Pancreas (tissue), 10 donors: Measurements from ENCODE around the gene NECTIN4. TPM values are rescaled to one million over a fixed set of nuclear protein-coding genes. Genes with fewer than 3 reads are reported as not detected.

Experiments used
- ATAC-seq, 4 donors: fragments of 200-7000 bp; cut with Tn5 transposase; one replicate each; pipeline versions ENCODE4 v1.8.0 to v1.9.1; 2020; ENCODE audit warnings: mild to moderate bottlenecking in 4 of 4, moderate library complexity in 4 of 4
- DNase-seq, 6 donors: peaks; one replicate each; pipeline ENCODE4 v3.0.0-alpha.2; 2020
- FAIRE-seq: peaks from 2 replicates; lab custom pipeline; 2012; peaks lifted over from hg19 to GRCh38; lab: Jason Lieb, UNC
- H3K27ac ChIP-seq, 4 donors: fragments of 200-600 bp; sonication (generic); 1 replicate in 3 of 4; 2 replicates in 1 of 4; pipeline versions ENCODE4 v1.5.0 to v1.8.0; 2020
- H3K27me3 ChIP-seq, 4 donors: fragments of 200-600 bp; one replicate each; pipeline ENCODE4 v1.8.0; 2021
- H3K36me3 ChIP-seq, 3 donors: fragments of 200-600 bp; sonication (generic) in 1 of 3; one replicate each; pipeline versions ENCODE4 v1.5.0 to v1.8.0; 2020 to 2021
- H3K4me1 ChIP-seq, 3 donors: fragments of 200-600 bp; one replicate each; pipeline ENCODE4 v1.8.0; 2021
- H3K4me3 ChIP-seq, 4 donors: fragments of 200-600 bp; sonication (generic) in 2 of 4; one replicate each; pipeline versions ENCODE4 v1.5.0 to v1.8.0; 2020 to 2021
- H3K9me3 ChIP-seq, 4 donors: fragments of 200-600 bp; one replicate each; pipeline ENCODE4 v1.8.0; 2021
- WGBS, 2 donors: extraction: QIAGEN DNeasy Blood & Tissue Kit; methylation state at CpG; one replicate each; pipeline ENCODE4 v1.1.7; 2013; 5-methylcytosine and 5-hydroxymethylcytosine counted together
- intact Hi-C, 3 donors: fragments of 100-400 bp; cut with DNase I; formaldehyde crosslinking; loops; one replicate each; pipeline versions ENCODE4 v1.11.1 to v1.14.2; 2022
- polyA plus RNA-seq, 2 donors: library from polyadenylated mRNA; stranded (reverse); fragments of 200-250 nt; gene quantifications; one replicate each; pipeline ENCODE4 v1.2.3, GENCODE V29; 2013
- total RNA-seq, 6 donors: library from RNA; stranded (reverse); fragmentation: NEBNext Ultra II Directional in 4 of 6; extraction: Animal tissue kit (Norgen Biotek cat#: 25700) in 4 of 6; gene quantifications; one replicate each; pipeline versions ENCODE4 v1.2.1 to v1.2.4, GENCODE V29; 2021 to 2023
- TF ChIP-seq, protein P1 (sequence below), 4 donors: fragments of 200-600 bp; sonication (generic) in 3 of 4; IDR thresholded peaks; one replicate each; pipeline versions ENCODE4 v1.5.0 to v1.8.0; 2021; ENCODE audit warnings: antibody characterized with exemption in 4 of 4
- donor health status: healthy with polysubstance abuse.
- donor health status: DM: no; HTN: no; CAD: no; lungs with moderate emphysema.
- donor health status: DM: no; HTN: no; CAD: no.
- donor health status: control.
- donor health status: control.
- donor health status: Bipolar disorder and iron deficiency.
- donor health status: DM: yes; HTN: yes; CAD: no.
- donor health status: DM: no; HTN: no; CAD: no.
- donor health status: DM: no; HTN: no; CAD: no.
- donor health status: DM: yes; HTN: yes; CAD: no.

The NECTIN4 gene
- total and polyA plus RNA-seq, 8 donors = 1.7 to 9.3 (median 3.1) TPM

DNA sequence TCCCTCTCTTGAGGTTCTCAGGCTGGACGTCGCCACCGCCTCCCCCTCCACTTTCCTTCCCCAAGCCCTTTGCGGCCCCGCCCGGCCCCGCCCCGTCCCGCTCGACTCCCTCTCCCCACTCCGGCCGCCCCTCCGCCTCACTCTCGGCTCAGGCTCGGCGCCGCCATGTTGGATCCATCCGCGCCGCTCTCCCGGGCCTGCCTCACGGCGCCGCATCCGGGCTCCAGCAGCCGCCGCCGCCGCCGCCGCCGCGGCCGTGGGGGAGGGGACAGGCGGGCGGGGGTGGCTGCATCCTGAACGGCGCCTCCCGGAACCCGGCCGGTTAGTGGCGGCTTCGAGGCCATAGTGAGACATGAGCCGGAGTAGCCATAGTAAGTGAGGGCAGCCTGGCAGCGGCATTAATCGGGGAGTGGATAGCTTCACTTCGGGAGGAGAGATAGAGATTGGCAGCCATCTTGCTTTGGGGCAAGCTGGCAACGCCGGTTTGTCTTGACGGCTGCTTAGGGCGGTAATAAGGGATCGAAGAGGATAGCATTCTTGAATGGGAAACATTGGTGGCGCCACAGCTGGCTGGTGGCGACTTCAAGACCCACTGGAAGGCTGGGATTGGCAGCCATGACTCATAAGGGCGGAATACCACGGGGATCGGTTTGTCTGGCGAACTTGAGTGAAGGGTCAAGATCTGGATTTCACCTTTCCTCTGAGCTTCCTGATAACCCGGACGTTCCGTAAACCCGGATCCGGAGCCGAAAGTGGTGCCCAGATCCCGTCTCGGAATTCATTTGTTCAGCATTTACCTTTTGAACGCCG is 43.3 kb upstream of the NECTIN4 start, which contains the start of gene DEDD:
Gene DEDD (minus strand): TSS at position 258 of the 810 bp plus-strand sequence. CDS start 8,205 bp downstream, outside the sequence.
- H3K27me3 ChIP-seq = no peaks in the 10 kb centered on the region
- FAIRE-seq (no peak), DNase-seq (peak; percentile 89 to 96 (median 94)), ATAC-seq (peak; percentile 89 to 95 (median 93))
- peak within 1 kb of the TSS; percentile 51 to 79 (median 64) for H3K4me3 ChIP-seq
- peaks cover 0 to 4% (median 0%) of the 10 kb centered on the region in 3 donors for H3K36me3 ChIP-seq
- TF ChIP-seq, protein P1, sequence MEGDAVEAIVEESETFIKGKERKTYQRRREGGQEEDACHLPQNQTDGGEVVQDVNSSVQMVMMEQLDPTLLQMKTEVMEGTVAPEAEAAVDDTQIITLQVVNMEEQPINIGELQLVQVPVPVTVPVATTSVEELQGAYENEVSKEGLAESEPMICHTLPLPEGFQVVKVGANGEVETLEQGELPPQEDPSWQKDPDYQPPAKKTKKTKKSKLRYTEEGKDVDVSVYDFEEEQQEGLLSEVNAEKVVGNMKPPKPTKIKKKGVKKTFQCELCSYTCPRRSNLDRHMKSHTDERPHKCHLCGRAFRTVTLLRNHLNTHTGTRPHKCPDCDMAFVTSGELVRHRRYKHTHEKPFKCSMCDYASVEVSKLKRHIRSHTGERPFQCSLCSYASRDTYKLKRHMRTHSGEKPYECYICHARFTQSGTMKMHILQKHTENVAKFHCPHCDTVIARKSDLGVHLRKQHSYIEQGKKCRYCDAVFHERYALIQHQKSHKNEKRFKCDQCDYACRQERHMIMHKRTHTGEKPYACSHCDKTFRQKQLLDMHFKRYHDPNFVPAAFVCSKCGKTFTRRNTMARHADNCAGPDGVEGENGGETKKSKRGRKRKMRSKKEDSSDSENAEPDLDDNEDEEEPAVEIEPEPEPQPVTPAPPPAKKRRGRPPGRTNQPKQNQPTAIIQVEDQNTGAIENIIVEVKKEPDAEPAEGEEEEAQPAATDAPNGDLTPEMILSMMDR (IDR thresholded peaks at IDR 0.05) = no peak
- no peaks in the 10 kb centered on the region for H3K9me3 ChIP-seq
- intact Hi-C loops = loop anchor here in 1 of 3 donors (10.0 kb wide), 1 partner anchor 298 kb away; no protein-coding TSS in a partner anchor
- WGBS, 2 donors = 0 to 1% methylated on average over 65 to 68 of the region's 68 CpGs
- peak within 1 kb of the TSS; percentile 87 to 97 (median 92) for H3K27ac ChIP-seq
- peaks cover 6 to 12% (median 9%) of the 10 kb centered on the region in 3 donors for H3K4me1 ChIP-seq

DNA sequence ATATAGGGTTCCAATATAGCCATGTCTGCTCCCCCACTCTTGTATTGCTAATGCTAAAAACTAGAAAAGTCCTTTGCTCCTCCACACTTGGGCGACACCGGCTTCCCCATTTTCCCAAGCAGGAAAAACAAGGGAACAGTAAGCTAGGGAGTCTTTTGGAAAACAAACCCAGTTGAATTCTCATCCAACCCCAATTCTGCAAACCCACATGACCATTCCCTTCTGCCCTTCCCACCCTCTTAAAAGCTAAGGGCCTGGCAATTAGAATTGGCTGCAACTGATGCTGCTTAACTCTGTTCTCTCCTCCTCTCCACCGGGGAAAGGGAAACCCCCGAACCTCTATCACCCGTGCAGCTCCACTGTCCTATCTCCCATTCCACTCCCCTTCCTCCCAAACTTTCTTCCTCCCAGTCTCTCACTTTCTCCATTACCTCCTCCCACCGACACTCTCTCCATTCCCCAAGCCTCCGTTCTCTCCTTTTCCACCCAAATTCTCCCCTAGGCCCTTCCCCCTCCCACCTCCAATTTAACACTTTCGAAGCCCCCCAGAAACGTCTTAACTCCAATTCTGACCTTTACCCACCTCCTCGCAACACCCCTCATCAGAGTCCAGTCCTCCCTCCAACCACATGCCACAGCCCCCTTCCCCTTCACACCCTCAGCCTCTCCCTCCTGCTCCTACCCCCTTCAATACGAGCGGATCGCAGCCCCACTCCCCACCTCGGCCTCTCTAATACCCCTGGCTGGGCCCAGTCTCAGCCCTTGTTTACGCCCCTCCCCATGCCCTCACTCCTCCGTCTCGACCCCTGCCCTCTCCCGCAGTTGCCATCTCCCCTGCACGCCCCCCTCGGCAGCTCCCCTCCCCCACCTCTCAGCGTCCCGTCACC is 42.4 kb upstream of the NECTIN4 start:
- FAIRE-seq = no peak
- H3K9me3 ChIP-seq = no peaks in the 10 kb centered on the region
- peak overlapping the region; percentile 51 to 79 (median 64) for H3K4me3 ChIP-seq

DNA sequence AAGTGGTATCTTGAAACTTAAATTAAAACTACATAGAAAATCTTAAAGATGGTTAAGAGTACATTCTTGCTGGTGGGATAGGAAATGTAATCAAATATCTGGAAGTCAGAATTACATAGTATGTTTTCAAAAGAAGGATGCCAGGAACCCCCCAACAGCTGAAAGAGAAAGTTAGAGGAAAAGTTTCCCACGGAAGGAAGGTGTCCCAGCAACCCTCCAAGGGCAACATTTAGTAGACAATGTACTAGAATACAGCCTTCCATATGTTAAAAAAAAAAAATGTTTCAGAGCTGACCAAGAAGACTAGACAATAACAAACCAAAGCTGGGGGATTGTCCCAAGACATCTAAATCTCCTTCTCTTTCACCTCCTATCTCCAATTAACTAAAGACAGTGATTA is 40.9 kb upstream of the NECTIN4 start:
- no peak overlapping the region for H3K27ac ChIP-seq
- ATAC-seq = no peak
- no peak for FAIRE-seq
- WGBS, 2 donors = 39 to 47% methylated on average over 1 of the region's 1 CpG
- peaks cover 0 to 10% (median 0%) of the 10 kb centered on the region in 3 donors for H3K36me3 ChIP-seq
- no peaks in the 10 kb centered on the region for H3K27me3 ChIP-seq
- intact Hi-C loops = loop anchor here in 1 of 3 donors (10.0 kb wide), 1 partner anchor 295 kb away; no protein-coding TSS in a partner anchor
- no peak for DNase-seq
- peaks cover 6 to 12% (median 9%) of the 10 kb centered on the region in 3 donors for H3K4me1 ChIP-seq
- no peaks in the 10 kb centered on the region for H3K9me3 ChIP-seq
- TF ChIP-seq, protein P1 (IDR thresholded peaks at IDR 0.05) = no peak
- no peak overlapping the region for H3K4me3 ChIP-seq

More for the DNA sequence above, 42.4 kb upstream of the NECTIN4 start:
- H3K27ac ChIP-seq = peak overlapping the region; percentile 87 to 97 (median 92)
- DNase-seq (no peak), ATAC-seq (peak in 3 of 4 donors; percentile 5 to 15 (median 10))
- TF ChIP-seq, protein P1 (IDR thresholded peaks at IDR 0.05) = no peak
- peaks cover 6 to 12% (median 9%) of the 10 kb centered on the region in 3 donors for H3K4me1 ChIP-seq
- no peaks in the 10 kb centered on the region for H3K27me3 ChIP-seq
- intact Hi-C loops = loop anchor here in 1 of 3 donors (10.0 kb wide), 1 partner anchor 297 kb away; no protein-coding TSS in a partner anchor
- 2 to 4% methylated on average over 22 of the region's 22 CpGs for WGBS, 2 donors
- peaks cover 0 to 4% (median 0%) of the 10 kb centered on the region in 3 donors for H3K36me3 ChIP-seq

DNA sequence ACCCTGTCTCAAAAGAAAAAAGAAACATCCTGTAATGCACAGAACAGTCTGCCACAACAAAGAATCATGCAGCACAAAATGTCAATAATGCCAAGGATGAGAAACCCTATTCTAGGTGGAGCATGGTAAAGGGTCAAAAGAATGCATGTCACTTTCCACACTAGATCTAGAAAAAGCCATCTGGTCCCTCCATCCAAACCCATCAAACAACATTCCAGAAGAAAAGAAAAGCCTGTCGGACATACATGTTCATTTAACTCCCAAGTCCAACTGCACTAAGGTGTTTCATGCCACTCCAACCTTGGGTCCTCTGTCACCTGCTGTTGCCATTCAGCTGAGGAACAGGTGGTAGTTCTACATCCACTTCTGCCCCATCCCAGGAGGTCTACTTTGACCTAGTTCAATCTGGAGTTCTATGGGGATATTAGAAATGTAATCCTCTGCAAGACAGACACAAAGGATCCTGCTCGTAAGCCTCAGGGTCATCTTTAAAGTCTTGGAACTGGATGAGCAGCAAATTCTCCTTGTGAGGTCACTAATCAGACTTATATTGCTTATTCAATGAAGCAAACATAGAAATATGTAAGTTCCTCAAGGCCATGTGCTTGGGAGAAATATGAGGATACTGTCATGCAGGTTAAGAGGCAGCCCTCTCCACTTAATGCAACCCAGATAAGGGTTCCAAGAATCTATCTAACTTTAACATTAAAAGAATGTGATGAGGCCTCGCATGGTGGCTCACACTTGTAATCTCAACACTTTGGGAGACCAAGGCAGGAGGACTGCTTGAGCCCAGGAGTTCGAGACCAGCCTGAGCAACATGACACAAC is 39.4 kb upstream of the NECTIN4 start:
- peaks cover 0 to 20% (median 0%) of the 10 kb centered on the region in 3 donors for H3K36me3 ChIP-seq
- intact Hi-C loops = no loop called here
- TF ChIP-seq, protein P1 (IDR thresholded peaks at IDR 0.05) = no peak
- no peak overlapping the region for H3K27ac ChIP-seq
- no peak overlapping the region for H3K4me3 ChIP-seq
- DNase-seq = no peak
- H3K4me1 ChIP-seq = peaks cover 4 to 12% (median 6%) of the 10 kb centered on the region in 3 donors
- H3K27me3 ChIP-seq = no peaks in the 10 kb centered on the region
- no peak for ATAC-seq
- no peak for FAIRE-seq
- WGBS, 2 donors = 89% methylated on average over 4 of the region's 4 CpGs
- no peaks in the 10 kb centered on the region for H3K9me3 ChIP-seq
